ENCODE measurements around the gene IZUMO1R.
"Not testable (repeated sequence)": the region's sequence is repeated elsewhere in the genome, so short reads cannot be mapped to it uniquely, and the experiment has no call there.

Gene IZUMO1R

DNA sequence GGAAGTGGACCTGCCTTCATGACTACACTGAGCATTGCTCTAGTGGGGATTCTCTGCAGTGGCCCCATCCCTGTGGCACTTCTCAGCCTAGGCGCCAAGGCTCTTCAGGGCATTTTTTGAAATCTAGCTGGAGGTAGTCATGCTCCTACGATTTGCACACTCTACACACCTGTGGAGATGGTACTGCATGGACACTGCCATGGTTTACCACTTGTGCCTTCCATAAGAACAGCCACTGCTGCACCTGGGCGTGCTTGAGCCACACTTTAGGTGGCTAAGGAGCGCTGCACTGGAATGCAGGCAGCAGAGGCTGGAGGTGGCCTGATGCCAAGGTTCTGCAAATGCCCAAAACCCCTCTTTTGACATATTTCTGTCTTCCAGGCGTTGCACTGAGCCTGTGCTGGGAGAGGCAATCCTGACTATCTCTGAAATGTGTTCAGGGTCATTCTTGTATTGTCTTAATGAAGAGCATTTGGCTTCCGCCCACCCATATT lies 24.3 kb downstream of the IZUMO1R start:
- Histone ChIP-seq H3K36me3 (ENCODE audit: control insufficient read depth, low read depth, low read length) (no peaks in the 10 kb centered on the region), H3K4me1 (ENCODE audit: control insufficient read depth, low read depth, low read length) (no peaks in the 10 kb centered on the region), H3K27me3 (ENCODE audit: control insufficient read depth, insufficient read depth, low read length) (no peaks in the 10 kb centered on the region), H3K9me3 (ENCODE audit: control insufficient read depth, low read depth, low read length) (no peaks in the 10 kb centered on the region), H3K27ac (ENCODE audit: low read length) (no peak overlapping the region), H3K4me3 (ENCODE audit: low read length) (no peak overlapping the region), H3K9ac (ENCODE audit: low read length) (no peak overlapping the region)

DNA sequence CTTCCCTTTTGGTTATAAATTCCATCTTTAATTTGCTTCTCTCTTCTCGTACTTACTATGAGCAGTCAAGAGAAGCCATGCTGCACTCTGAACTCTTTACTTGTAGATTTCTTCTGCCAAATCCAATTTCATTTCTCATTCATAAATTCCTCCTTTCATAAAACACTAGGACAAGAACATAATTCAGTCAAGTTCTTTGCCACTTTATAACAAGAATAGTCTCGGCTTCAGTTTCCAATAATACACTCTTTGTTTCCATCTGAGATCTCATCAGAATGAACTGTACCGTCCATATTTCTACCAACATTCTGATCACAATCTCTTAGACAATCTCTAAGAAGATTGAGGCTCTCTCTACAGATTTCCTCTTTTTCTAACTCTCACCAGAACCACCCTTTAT lies 25.1 kb downstream of the IZUMO1R start:
- H3K9ac ChIP-seq (ENCODE audit: low read length): no peak overlapping the region
- H3K27ac ChIP-seq (ENCODE audit: low read length): no peak overlapping the region
- H3K36me3 ChIP-seq (ENCODE audit: control insufficient read depth, low read depth, low read length): no peaks in the 10 kb centered on the region
- no peaks in the 10 kb centered on the region for H3K4me1 ChIP-seq (ENCODE audit: control insufficient read depth, low read depth, low read length)
- no peak overlapping the region for H3K4me3 ChIP-seq (ENCODE audit: low read length)
- H3K9me3 ChIP-seq (ENCODE audit: control insufficient read depth, low read depth, low read length): no peaks in the 10 kb centered on the region
- no peaks in the 10 kb centered on the region for H3K27me3 ChIP-seq (ENCODE audit: control insufficient read depth, insufficient read depth, low read length)

GRCh38 chr11:94330789-94331188 lies 26.4 kb downstream of the IZUMO1R start:
- Histone ChIP-seq H3K9ac (ENCODE audit: low read length) (no peak overlapping the region), H3K9me3 (ENCODE audit: control insufficient read depth, low read depth, low read length) (no peaks in the 10 kb centered on the region), H3K36me3 (ENCODE audit: control insufficient read depth, low read depth, low read length) (no peaks in the 10 kb centered on the region), H3K27ac (ENCODE audit: low read length) (no peak overlapping the region), H3K4me3 (ENCODE audit: low read length) (no peak overlapping the region), H3K4me1 (ENCODE audit: control insufficient read depth, low read depth, low read length) (no peaks in the 10 kb centered on the region), H3K27me3 (ENCODE audit: control insufficient read depth, insufficient read depth, low read length) (no peaks in the 10 kb centered on the region)

DNA sequence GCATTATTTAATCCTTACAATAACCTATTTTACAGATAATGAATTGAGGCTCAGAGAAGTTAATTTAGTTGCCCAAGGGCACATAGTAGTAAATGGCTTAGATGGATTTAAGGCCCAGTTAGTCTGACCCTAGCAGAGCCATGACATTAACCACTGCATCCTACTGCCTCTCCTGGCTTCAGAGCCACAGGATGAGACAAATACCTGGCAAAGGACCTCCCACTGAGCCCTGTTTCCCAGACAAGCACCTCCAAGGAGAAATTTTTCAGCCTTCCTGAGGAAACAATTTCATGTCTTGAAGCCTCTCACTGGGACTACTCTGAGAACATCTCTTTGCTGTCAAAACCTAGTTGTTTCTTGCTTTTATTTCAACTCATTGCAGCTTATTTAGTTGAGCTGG lies 28.4 kb downstream of the IZUMO1R start:
- H3K4me3 ChIP-seq (ENCODE audit: low read length): no peak overlapping the region

DNA sequence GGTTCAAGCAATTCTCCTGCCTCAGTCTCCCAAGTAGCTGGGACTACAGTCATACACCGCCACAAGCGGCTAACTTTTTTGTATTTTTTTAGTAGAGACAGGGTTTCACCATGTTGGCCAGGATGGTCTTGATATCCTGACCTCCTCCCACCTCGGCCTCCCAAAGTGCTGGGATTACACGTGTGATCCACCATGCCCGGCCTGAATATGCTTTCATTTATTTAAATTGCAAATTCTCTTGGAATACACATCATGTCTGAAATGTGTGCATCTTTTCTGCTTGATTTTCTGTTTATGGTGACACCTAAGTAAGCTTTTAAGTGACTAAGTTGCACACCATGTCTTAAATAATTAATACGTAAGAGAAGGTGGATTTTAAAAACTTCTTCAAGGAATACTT lies 31.7 kb downstream of the IZUMO1R start:
- Histone ChIP-seq H3K4me3 (ENCODE audit: low read length) (no peak overlapping the region), H3K4me1 (ENCODE audit: control insufficient read depth, low read depth, low read length) (peaks cover 5% of the 10 kb centered on the region), H3K36me3 (ENCODE audit: control insufficient read depth, low read depth, low read length) (no peaks in the 10 kb centered on the region), H3K27me3 (ENCODE audit: control insufficient read depth, insufficient read depth, low read length) (no peaks in the 10 kb centered on the region), H3K27ac (ENCODE audit: low read length) (no peak overlapping the region), H3K9me3 (ENCODE audit: control insufficient read depth, low read depth, low read length) (no peaks in the 10 kb centered on the region), H3K9ac (ENCODE audit: low read length) (no peak overlapping the region)

More for the DNA sequence above, 28.4 kb downstream of the IZUMO1R start:
- no peak overlapping the region for H3K9ac ChIP-seq (ENCODE audit: low read length)
- no peaks in the 10 kb centered on the region for H3K27me3 ChIP-seq (ENCODE audit: control insufficient read depth, insufficient read depth, low read length)
- no peak overlapping the region for H3K27ac ChIP-seq (ENCODE audit: low read length)
- H3K36me3 ChIP-seq (ENCODE audit: control insufficient read depth, low read depth, low read length): no peaks in the 10 kb centered on the region
- H3K9me3 ChIP-seq (ENCODE audit: control insufficient read depth, low read depth, low read length): no peaks in the 10 kb centered on the region
- H3K4me1 ChIP-seq (ENCODE audit: control insufficient read depth, low read depth, low read length): no peaks in the 10 kb centered on the region

GRCh38 chr11:94338651-94339050 lies 34.3 kb downstream of the IZUMO1R start:
- Histone ChIP-seq H3K4me3 (ENCODE audit: low read length) (no peak overlapping the region), H3K27me3 (ENCODE audit: control insufficient read depth, insufficient read depth, low read length) (no peaks in the 10 kb centered on the region), H3K27ac (ENCODE audit: low read length) (no peak overlapping the region), H3K9me3 (ENCODE audit: control insufficient read depth, low read depth, low read length) (no peaks in the 10 kb centered on the region), H3K36me3 (ENCODE audit: control insufficient read depth, low read depth, low read length) (no peaks in the 10 kb centered on the region), H3K4me1 (ENCODE audit: control insufficient read depth, low read depth, low read length) (peaks cover 7% of the 10 kb centered on the region), H3K9ac (ENCODE audit: low read length) (no peak overlapping the region)

- Histone ChIP-seq H3K27ac (ENCODE audit: low read length) (no peak overlapping the region), H3K36me3 (ENCODE audit: control insufficient read depth, low read depth, low read length) (no peaks in the 10 kb centered on the region), H3K9me3 (ENCODE audit: control insufficient read depth, low read depth, low read length) (no peaks in the 10 kb centered on the region), H3K9ac (ENCODE audit: low read length) (no peak overlapping the region), H3K27me3 (ENCODE audit: control insufficient read depth, insufficient read depth, low read length) (no peaks in the 10 kb centered on the region), H3K4me3 (ENCODE audit: low read length) (no peak overlapping the region), H3K4me1 (ENCODE audit: control insufficient read depth, low read depth, low read length) (peaks cover 30% of the 10 kb centered on the region)
Observed at GRCh38 chr11:94342250-94342649, 37.9 kb downstream of the IZUMO1R start.

- no peak overlapping the region for H3K4me3 ChIP-seq (ENCODE audit: low read length)
- H3K9me3 ChIP-seq (ENCODE audit: control insufficient read depth, low read depth, low read length): no peaks in the 10 kb centered on the region
- H3K4me1 ChIP-seq (ENCODE audit: control insufficient read depth, low read depth, low read length): peaks cover 28% of the 10 kb centered on the region
- H3K9ac ChIP-seq (ENCODE audit: low read length): no peak overlapping the region
- no peaks in the 10 kb centered on the region for H3K36me3 ChIP-seq (ENCODE audit: control insufficient read depth, low read depth, low read length)
- H3K27me3 ChIP-seq (ENCODE audit: control insufficient read depth, insufficient read depth, low read length): no peaks in the 10 kb centered on the region
- no peak overlapping the region for H3K27ac ChIP-seq (ENCODE audit: low read length)
Observed at GRCh38 chr11:94343495-94343894, 39.1 kb downstream of the IZUMO1R start.

DNA sequence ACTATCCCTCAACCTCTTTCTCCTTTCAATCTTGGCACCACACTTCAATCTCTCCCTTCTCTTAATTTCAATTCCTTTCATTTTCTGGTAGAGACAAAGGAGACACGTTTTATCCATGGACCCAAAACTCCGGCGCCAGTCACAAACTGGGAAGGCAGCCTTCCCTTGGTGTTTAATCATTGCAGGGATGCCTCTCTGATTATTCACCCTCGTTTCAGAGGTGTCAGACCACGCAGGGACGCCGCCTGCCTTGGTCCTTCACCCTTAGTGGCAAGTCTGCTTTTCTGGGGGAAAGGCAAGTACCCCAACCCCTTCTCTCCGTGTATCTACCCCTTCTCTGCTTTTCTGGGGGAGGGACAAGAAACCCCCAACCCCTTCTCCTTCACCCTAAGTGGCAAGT lies 41.9 kb downstream of the IZUMO1R start:
- H3K36me3 ChIP-seq (ENCODE audit: control insufficient read depth, low read depth, low read length); H3K9ac ChIP-seq (ENCODE audit: low read length); H3K27ac ChIP-seq (ENCODE audit: low read length); H3K27me3 ChIP-seq (ENCODE audit: control insufficient read depth, insufficient read depth, low read length); H3K9me3 ChIP-seq (ENCODE audit: control insufficient read depth, low read depth, low read length); H3K4me3 ChIP-seq (ENCODE audit: low read length): not testable (repeated sequence)
- peaks cover 25% of the 10 kb centered on the region for H3K4me1 ChIP-seq (ENCODE audit: control insufficient read depth, low read depth, low read length)

DNA sequence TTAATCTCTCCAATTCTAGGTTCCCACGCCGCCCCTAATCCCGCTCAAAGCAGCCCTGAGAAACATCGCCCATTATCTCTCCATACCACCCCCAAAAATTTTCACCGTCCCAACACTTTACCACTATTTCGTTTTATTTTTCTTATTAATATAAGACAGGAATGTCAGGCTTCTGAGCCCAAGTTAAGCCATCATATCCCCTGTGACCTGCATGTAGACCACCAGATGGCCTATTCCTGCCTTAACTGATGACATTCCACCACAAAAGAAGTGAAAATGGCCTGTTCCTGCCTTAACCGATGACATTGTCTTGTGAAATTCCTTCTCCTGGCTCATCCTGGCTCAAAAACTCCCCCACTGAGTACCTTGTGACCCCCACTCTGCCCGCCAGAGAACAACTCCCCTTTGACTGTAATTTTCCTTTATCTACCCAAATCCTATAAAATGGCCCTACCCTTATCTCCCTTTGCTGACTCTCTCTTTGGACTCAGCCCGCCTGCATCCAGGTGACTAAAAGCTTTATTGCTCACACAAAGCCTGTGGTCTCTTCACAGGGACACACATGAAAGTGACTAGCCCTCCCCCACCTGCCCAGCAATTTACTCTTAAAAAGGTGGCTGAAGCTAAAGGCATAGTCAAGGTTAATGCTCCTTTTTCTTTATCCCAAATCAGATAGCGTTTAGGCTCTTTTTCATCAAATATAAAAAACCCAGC lies 46.6 kb downstream of the IZUMO1R start:
- not testable (repeated sequence) for H3K36me3 ChIP-seq (ENCODE audit: control insufficient read depth, low read depth, low read length); H3K4me3 ChIP-seq (ENCODE audit: low read length); H3K9me3 ChIP-seq (ENCODE audit: control insufficient read depth, low read depth, low read length); H3K4me1 ChIP-seq (ENCODE audit: control insufficient read depth, low read depth, low read length); H3K27ac ChIP-seq (ENCODE audit: low read length); H3K27me3 ChIP-seq (ENCODE audit: control insufficient read depth, insufficient read depth, low read length); H3K9ac ChIP-seq (ENCODE audit: low read length)

Data from iPS-18a (cell line).